Measurements from ENCODE around the gene ESYT1.

The ESYT1 gene

GRCh38 chr12:56188131-56188777 is 60.2 kb downstream of the ESYT1 start:
- Histone ChIP-seq H3K27me3 (ENCODE audit: insufficient read depth, low read length, poor library complexity, severe bottlenecking) (no peaks in the 10 kb centered on the region), H3K9me2 (replicated peaks; ENCODE audit: low read depth, low read length) (no peaks in the 10 kb centered on the region), H3K4me3 (ENCODE audit: low read length, poor library complexity, severe bottlenecking) (peak overlapping the region; percentile 96), H3K79me2 (ENCODE audit: insufficient read depth, low read length) (peaks cover 59% of the 10 kb centered on the region), H3K9me3 (ENCODE audit: insufficient read depth, low read depth, low read length) (no peaks in the 10 kb centered on the region), H3K4me1 (ENCODE audit: insufficient read depth, low read length, poor library complexity, severe bottlenecking) (peaks cover 25% of the 10 kb centered on the region), H3K4me2 (ENCODE audit: low read depth, low read length, poor library complexity, severe bottlenecking) (peak overlapping the region; percentile 92), H3K36me3 (ENCODE audit: insufficient read depth, low read length) (peaks cover 25% of the 10 kb centered on the region), H2AFZ (ENCODE audit: low read length) (no peak overlapping the region), H4K20me1 (ENCODE audit: insufficient read depth, low read length, poor library complexity, severe bottlenecking) (peaks cover 30% of the 10 kb centered on the region), H3K9ac (ENCODE audit: low read depth, low read length, poor library complexity, severe bottlenecking) (peak overlapping the region; percentile 95), H3F3A (ENCODE audit: low read depth) (no peaks in the 10 kb centered on the region)
- no peak for TF ChIP-seq CTCF (conservative IDR thresholded peaks at IDR 0.05; ENCODE audit: low read length)
- no peak for TF ChIP-seq EZH2phosphoT487 (IDR thresholded peaks at IDR 0.05; ENCODE audit: borderline replicate concordance)

GRCh38 chr12:56188778-56189098 is 60.7 kb downstream of the ESYT1 start:
- Histone ChIP-seq H3K79me2 (ENCODE audit: insufficient read depth, low read length) (peaks cover 56% of the 10 kb centered on the region), H3K4me2 (ENCODE audit: low read depth, low read length, poor library complexity, severe bottlenecking) (peak overlapping the region; percentile 92), H2AFZ (ENCODE audit: low read length) (no peak overlapping the region)

GRCh38 chr12:56189099-56189917 is 61.2 kb downstream of the ESYT1 start, which contains the start of gene SMARCC2:
Gene SMARCC2, minus strand, starts transcription at chr12:56189483. Its CDS starts 22 bp downstream, at chr12:56189461.
- H3K27me3 ChIP-seq (ENCODE audit: insufficient read depth, low read length, poor library complexity, severe bottlenecking) = no peaks in the 10 kb centered on the region
- TF ChIP-seq CTCF (conservative IDR thresholded peaks at IDR 0.05; ENCODE audit: low read length) (peak; percentile 64), EZH2phosphoT487 (IDR thresholded peaks at IDR 0.05; ENCODE audit: borderline replicate concordance) (no peak)
- H3K4me2 ChIP-seq (ENCODE audit: low read depth, low read length, poor library complexity, severe bottlenecking) = peak within 1 kb of the TSS; percentile 92
- H3K79me2 ChIP-seq (ENCODE audit: insufficient read depth, low read length) = peaks cover 50% of the 10 kb centered on the region
- peaks cover 25% of the 10 kb centered on the region for H3K4me1 ChIP-seq (ENCODE audit: insufficient read depth, low read length, poor library complexity, severe bottlenecking)
- no peaks in the 10 kb centered on the region for H3K9me3 ChIP-seq (ENCODE audit: insufficient read depth, low read depth, low read length)
- H4K20me1 ChIP-seq (ENCODE audit: insufficient read depth, low read length, poor library complexity, severe bottlenecking) = peaks cover 30% of the 10 kb centered on the region
- no peaks in the 10 kb centered on the region for H3K9me2 ChIP-seq (replicated peaks; ENCODE audit: low read depth, low read length)
- H3K9ac ChIP-seq (ENCODE audit: low read depth, low read length, poor library complexity, severe bottlenecking) = peak within 1 kb of the TSS; percentile 95
- H3K36me3 ChIP-seq (ENCODE audit: insufficient read depth, low read length) = peaks cover 16% of the 10 kb centered on the region
- peak within 1 kb of the TSS; percentile 96 for H3K4me3 ChIP-seq (ENCODE audit: low read length, poor library complexity, severe bottlenecking)
- no peaks in the 10 kb centered on the region for H3F3A ChIP-seq (ENCODE audit: low read depth)
- peak within 1 kb of the TSS; percentile 82 for H2AFZ ChIP-seq (ENCODE audit: low read length)

More at GRCh38 chr12:56188778-56189098, 60.7 kb downstream of the ESYT1 start:
- Histone ChIP-seq H3K36me3 (ENCODE audit: insufficient read depth, low read length) (peaks cover 21% of the 10 kb centered on the region), H4K20me1 (ENCODE audit: insufficient read depth, low read length, poor library complexity, severe bottlenecking) (peaks cover 30% of the 10 kb centered on the region), H3K4me1 (ENCODE audit: insufficient read depth, low read length, poor library complexity, severe bottlenecking) (peaks cover 25% of the 10 kb centered on the region), H3K9ac (ENCODE audit: low read depth, low read length, poor library complexity, severe bottlenecking) (peak overlapping the region; percentile 95), H3K4me3 (ENCODE audit: low read length, poor library complexity, severe bottlenecking) (peak overlapping the region; percentile 96), H3K9me2 (replicated peaks; ENCODE audit: low read depth, low read length) (no peaks in the 10 kb centered on the region), H3K9me3 (ENCODE audit: insufficient read depth, low read depth, low read length) (no peaks in the 10 kb centered on the region), H3F3A (ENCODE audit: low read depth) (no peaks in the 10 kb centered on the region), H3K27me3 (ENCODE audit: insufficient read depth, low read length, poor library complexity, severe bottlenecking) (no peaks in the 10 kb centered on the region)
- no peak for TF ChIP-seq EZH2phosphoT487 (IDR thresholded peaks at IDR 0.05; ENCODE audit: borderline replicate concordance)
- TF ChIP-seq CTCF (conservative IDR thresholded peaks at IDR 0.05; ENCODE audit: low read length) = no peak
